ENCODE data around the gene CCT6B. TPM values are rescaled to one million over a fixed set of nuclear protein-coding genes. Genes with fewer than 3 reads are reported as not detected.

Gene CCT6B
- total and polyA plus RNA-seq, 2 donors (not counting 1 experiment from before 2014, with no cell fraction given): 1.2 to 3.0 TPM

GRCh38 chr17:34909040-34909439 lies 52.2 kb downstream of the CCT6B start:
- Histone ChIP-seq H2AFZ (ENCODE audit: low read length) (no peak overlapping the region), H3K27me3 (ENCODE audit: control insufficient read depth, insufficient read depth, low read length) (no peaks in the 10 kb centered on the region), H3K36me3 (ENCODE audit: control insufficient read depth, insufficient read depth, low read length) (no peaks in the 10 kb centered on the region), H3K27ac (ENCODE audit: insufficient read depth, low read length) (no peak overlapping the region), H3K9ac (ENCODE audit: insufficient read depth, low read length) (no peak overlapping the region), H3K4me3 (replicated peaks in 1 of 4; ENCODE audit: control extremely low read depth in 1 of 4, insufficient read depth in 1 of 4, low read depth in 3 of 4, low read length in 4 of 4) (no peak overlapping the region), H3K4me2 (ENCODE audit: extremely low read depth, insufficient read depth, low read length) (no peak overlapping the region), H4K20me1 (ENCODE audit: control insufficient read depth, extremely low read depth, insufficient read depth, low read length) (no peaks in the 10 kb centered on the region), H3K4me1 (ENCODE audit: control insufficient read depth, extremely low read depth, insufficient read depth, low read length) (no peaks in the 10 kb centered on the region), H3K79me2 (ENCODE audit: control insufficient read depth, insufficient read depth, low read length) (no peaks in the 10 kb centered on the region), H3K9me3 (ENCODE audit: control insufficient read depth, insufficient read depth, low read depth, low read length) (no peaks in the 10 kb centered on the region)
- TF ChIP-seq CTCF (conservative IDR thresholded peaks at IDR 0.05 in 1 of 2, IDR thresholded peaks at IDR 0.05 in 1 of 2; ENCODE audit: low read depth in 1 of 2, low read length in 2 of 2) (no peak), EZH2 (IDR thresholded peaks at IDR 0.05; ENCODE audit: low read length, missing control alignments) (no peak)
- DNase-seq (ENCODE audit: low read depth in 2 of 2): no peak

GRCh38 chr17:34902831-34903547 lies 58.3 kb downstream of the CCT6B start:
- H3K27ac ChIP-seq (ENCODE audit: insufficient read depth, low read length): no peak overlapping the region
- no peak overlapping the region for H3K4me2 ChIP-seq (ENCODE audit: extremely low read depth, insufficient read depth, low read length)
- TF ChIP-seq EZH2 (IDR thresholded peaks at IDR 0.05; ENCODE audit: low read length, missing control alignments) (no peak), CTCF (conservative IDR thresholded peaks at IDR 0.05 in 1 of 2, IDR thresholded peaks at IDR 0.05 in 1 of 2; ENCODE audit: low read depth in 1 of 2, low read length in 2 of 2) (no peak)
- no peak for DNase-seq (ENCODE audit: low read depth in 2 of 2)
- no peaks in the 10 kb centered on the region for H3K36me3 ChIP-seq (ENCODE audit: control insufficient read depth, insufficient read depth, low read length)
- no peaks in the 10 kb centered on the region for H3K27me3 ChIP-seq (ENCODE audit: control insufficient read depth, insufficient read depth, low read length)
- H4K20me1 ChIP-seq (ENCODE audit: control insufficient read depth, extremely low read depth, insufficient read depth, low read length): no peaks in the 10 kb centered on the region
- H2AFZ ChIP-seq (ENCODE audit: low read length): no peak overlapping the region
- no peak overlapping the region for H3K4me3 ChIP-seq (replicated peaks in 1 of 4; ENCODE audit: control extremely low read depth in 1 of 4, insufficient read depth in 1 of 4, low read depth in 3 of 4, low read length in 4 of 4)
- H3K9me3 ChIP-seq (ENCODE audit: control insufficient read depth, insufficient read depth, low read depth, low read length): no peaks in the 10 kb centered on the region
- H3K9ac ChIP-seq (ENCODE audit: insufficient read depth, low read length): no peak overlapping the region
- H3K79me2 ChIP-seq (ENCODE audit: control insufficient read depth, insufficient read depth, low read length): no peaks in the 10 kb centered on the region
- H3K4me1 ChIP-seq (ENCODE audit: control insufficient read depth, extremely low read depth, insufficient read depth, low read length): no peaks in the 10 kb centered on the region

GRCh38 chr17:34899643-34900291 lies 61.5 kb downstream of the CCT6B start:
- no peaks in the 10 kb centered on the region for H3K79me2 ChIP-seq (ENCODE audit: control insufficient read depth, insufficient read depth, low read length)
- no peak overlapping the region for H3K4me2 ChIP-seq (ENCODE audit: extremely low read depth, insufficient read depth, low read length)
- no peaks in the 10 kb centered on the region for H4K20me1 ChIP-seq (ENCODE audit: control insufficient read depth, extremely low read depth, insufficient read depth, low read length)
- H3K9ac ChIP-seq (ENCODE audit: insufficient read depth, low read length): no peak overlapping the region
- no peaks in the 10 kb centered on the region for H3K36me3 ChIP-seq (ENCODE audit: control insufficient read depth, insufficient read depth, low read length)
- no peak for DNase-seq (ENCODE audit: low read depth in 2 of 2)
- no peaks in the 10 kb centered on the region for H3K4me1 ChIP-seq (ENCODE audit: control insufficient read depth, extremely low read depth, insufficient read depth, low read length)
- no peaks in the 10 kb centered on the region for H3K9me3 ChIP-seq (ENCODE audit: control insufficient read depth, insufficient read depth, low read depth, low read length)
- no peak overlapping the region for H3K4me3 ChIP-seq (replicated peaks in 1 of 4; ENCODE audit: control extremely low read depth in 1 of 4, insufficient read depth in 1 of 4, low read depth in 3 of 4, low read length in 4 of 4)
- no peak overlapping the region for H3K27ac ChIP-seq (ENCODE audit: insufficient read depth, low read length)
- H3K27me3 ChIP-seq (ENCODE audit: control insufficient read depth, insufficient read depth, low read length): no peaks in the 10 kb centered on the region
- no peak overlapping the region for H2AFZ ChIP-seq (ENCODE audit: low read length)
- TF ChIP-seq CTCF (conservative IDR thresholded peaks at IDR 0.05 in 1 of 2, IDR thresholded peaks at IDR 0.05 in 1 of 2; ENCODE audit: low read depth in 1 of 2, low read length in 2 of 2) (no peak), EZH2 (IDR thresholded peaks at IDR 0.05; ENCODE audit: low read length, missing control alignments) (no peak)
